ENCODE results near the gene DEGS2.

The DEGS2 gene

GRCh38 chr14:100128688-100129087 lies 30.8 kb downstream of the DEGS2 start:
- H3K4me3 ChIP-seq (ENCODE audit: low read depth, low read length) = no peak overlapping the region
- TF ChIP-seq MAX (IDR thresholded peaks at IDR 0.05; ENCODE audit: low read depth, low read length) (no peak), MYC (IDR thresholded peaks at IDR 0.05; ENCODE audit: low read depth, low read length) (no peak), POLR2A (IDR thresholded peaks at IDR 0.05; ENCODE audit: extremely low read depth, insufficient read length) (no peak), CTCF (IDR thresholded peaks at IDR 0.05; ENCODE audit: low read depth, low read length) (no peak)
- no peak for DNase-seq (ENCODE audit: low read depth)

- no peak for DNase-seq (ENCODE audit: low read depth)
- no peak overlapping the region for H3K4me3 ChIP-seq (ENCODE audit: low read depth, low read length)
- TF ChIP-seq MAX (IDR thresholded peaks at IDR 0.05; ENCODE audit: low read depth, low read length) = no peak
- no peak for TF ChIP-seq POLR2A (IDR thresholded peaks at IDR 0.05; ENCODE audit: extremely low read depth, insufficient read length)
- TF ChIP-seq CTCF (IDR thresholded peaks at IDR 0.05; ENCODE audit: low read depth, low read length) = no peak
- no peak for TF ChIP-seq MYC (IDR thresholded peaks at IDR 0.05; ENCODE audit: low read depth, low read length)
Measured at GRCh38 chr14:100127853-100128455, 31.5 kb downstream of the DEGS2 start.

GRCh38 chr14:100126401-100126800 lies 33.0 kb downstream of the DEGS2 start:
- TF ChIP-seq CTCF (IDR thresholded peaks at IDR 0.05; ENCODE audit: low read depth, low read length) (no peak), MAX (IDR thresholded peaks at IDR 0.05; ENCODE audit: low read depth, low read length) (no peak), MYC (IDR thresholded peaks at IDR 0.05; ENCODE audit: low read depth, low read length) (no peak), POLR2A (IDR thresholded peaks at IDR 0.05; ENCODE audit: extremely low read depth, insufficient read length) (no peak)
- no peak overlapping the region for H3K4me3 ChIP-seq (ENCODE audit: low read depth, low read length)
- no peak for DNase-seq (ENCODE audit: low read depth)

- TF ChIP-seq MYC (IDR thresholded peaks at IDR 0.05; ENCODE audit: low read depth, low read length) = no peak
- TF ChIP-seq POLR2A (IDR thresholded peaks at IDR 0.05; ENCODE audit: extremely low read depth, insufficient read length) = no peak
- no peak for TF ChIP-seq MAX (IDR thresholded peaks at IDR 0.05; ENCODE audit: low read depth, low read length)
- TF ChIP-seq CTCF (IDR thresholded peaks at IDR 0.05; ENCODE audit: low read depth, low read length) = no peak
- H3K4me3 ChIP-seq (ENCODE audit: low read depth, low read length) = no peak overlapping the region
Measured at GRCh38 chr14:100124551-100125088, 34.8 kb downstream of the DEGS2 start.

GRCh38 chr14:100123618-100124017 lies 35.8 kb downstream of the DEGS2 start:
- no peak for DNase-seq (ENCODE audit: low read depth)
- H3K4me3 ChIP-seq (ENCODE audit: low read depth, low read length) = no peak overlapping the region
- TF ChIP-seq CTCF (IDR thresholded peaks at IDR 0.05; ENCODE audit: low read depth, low read length) = no peak
- TF ChIP-seq POLR2A (IDR thresholded peaks at IDR 0.05; ENCODE audit: extremely low read depth, insufficient read length) = no peak
- TF ChIP-seq MAX (IDR thresholded peaks at IDR 0.05; ENCODE audit: low read depth, low read length) = no peak
- TF ChIP-seq MYC (IDR thresholded peaks at IDR 0.05; ENCODE audit: low read depth, low read length) = no peak

More at GRCh38 chr14:100124551-100125088, 34.8 kb downstream of the DEGS2 start:
- DNase-seq (ENCODE audit: low read depth) = no peak
